ENCODE measurements around the gene CLEC14A.

CLEC14A gene

GRCh38 chr14:38207736-38208617, 47.9 kb downstream of the CLEC14A start, which contains the start of gene SSTR1:
SSTR1 (plus strand) TSS chr14:38207904; CDS start chr14:38209390, 1,486 bp downstream.
- Histone ChIP-seq H3K9ac (no peak within 1 kb of the TSS), H3K4me3 (no peak within 1 kb of the TSS), H3K27ac (no peak within 1 kb of the TSS), H3K4me1 (no peaks in the 10 kb centered on the region), H3K9me3 (peaks cover 59% of the 10 kb centered on the region), H4K20me1 (no peaks in the 10 kb centered on the region), H3K36me3 (no peaks in the 10 kb centered on the region), H3K4me2 (no peak within 1 kb of the TSS), H3K27me3 (peaks cover 21% of the 10 kb centered on the region)
- TF ChIP-seq Cebpa-rat (IDR thresholded peaks at IDR 0.05), result no peak

GRCh38 chr14:38207377-38207735, 48.5 kb downstream of the CLEC14A start:
- TF ChIP-seq Cebpa-rat (IDR thresholded peaks at IDR 0.05), result no peak
- Histone ChIP-seq H3K36me3 (no peaks in the 10 kb centered on the region), H4K20me1 (no peaks in the 10 kb centered on the region), H3K9ac (no peak overlapping the region), H3K27me3 (peaks cover 21% of the 10 kb centered on the region), H3K4me3 (no peak overlapping the region), H3K4me2 (no peak overlapping the region), H3K9me3 (peaks cover 59% of the 10 kb centered on the region), H3K4me1 (no peaks in the 10 kb centered on the region), H3K27ac (no peak overlapping the region)

GRCh38 chr14:38206689-38207376, 49.1 kb downstream of the CLEC14A start:
- H3K4me3 ChIP-seq, result no peak overlapping the region
- no peaks in the 10 kb centered on the region for H3K4me1 ChIP-seq
- H3K27me3 ChIP-seq, result peaks cover 20% of the 10 kb centered on the region
- H3K9ac ChIP-seq, result no peak overlapping the region
- no peak overlapping the region for H3K27ac ChIP-seq
- no peaks in the 10 kb centered on the region for H3K36me3 ChIP-seq
- TF ChIP-seq Cebpa-rat (IDR thresholded peaks at IDR 0.05), result no peak
- H3K9me3 ChIP-seq, result peaks cover 59% of the 10 kb centered on the region
- H3K4me2 ChIP-seq, result no peak overlapping the region
- H4K20me1 ChIP-seq, result no peaks in the 10 kb centered on the region

DNA sequence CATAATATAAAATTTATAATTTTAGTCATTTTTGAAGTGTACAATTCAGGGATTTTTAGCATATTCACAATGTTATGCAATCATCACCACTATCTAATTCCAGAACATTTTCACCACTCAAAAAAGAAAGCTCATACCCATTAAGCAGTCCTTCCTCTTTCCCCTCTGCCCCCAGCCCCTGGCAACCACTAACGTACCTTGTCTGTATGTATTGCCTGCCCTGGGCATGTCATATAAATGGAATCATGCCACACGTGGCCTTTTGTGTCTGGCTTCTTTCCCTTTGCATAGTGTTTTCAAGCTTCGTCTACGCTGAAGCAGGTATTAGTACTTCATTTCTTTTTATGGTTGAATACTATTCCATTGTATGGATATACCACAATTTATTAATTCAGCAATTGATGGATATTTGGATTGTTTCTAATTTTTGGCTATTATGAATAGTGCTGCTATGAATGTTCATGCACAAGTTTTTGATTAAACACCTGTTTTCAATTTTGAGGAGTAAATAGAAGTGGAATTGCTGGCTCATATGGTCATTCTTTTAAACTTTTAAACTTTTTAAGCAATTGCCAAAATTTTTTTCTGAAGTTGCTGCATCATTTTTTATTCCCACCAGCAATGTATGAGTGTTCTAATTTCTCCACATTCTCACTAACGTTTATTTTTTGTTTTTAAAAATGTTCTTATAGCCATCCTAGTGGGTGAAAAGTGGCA, 49.8 kb downstream of the CLEC14A start:
- Histone ChIP-seq H3K4me2 (no peak overlapping the region), H3K9ac (no peak overlapping the region), H3K27me3 (peaks cover 13% of the 10 kb centered on the region), H3K36me3 (no peaks in the 10 kb centered on the region), H3K4me1 (no peaks in the 10 kb centered on the region), H3K4me3 (no peak overlapping the region), H3K27ac (no peak overlapping the region), H4K20me1 (no peaks in the 10 kb centered on the region), H3K9me3 (peaks cover 52% of the 10 kb centered on the region)
- TF ChIP-seq Cebpa-rat (IDR thresholded peaks at IDR 0.05), result no peak

GRCh38 chr14:38205119-38205813, 50.6 kb downstream of the CLEC14A start:
- no peak overlapping the region for H3K27ac ChIP-seq
- H3K4me1 ChIP-seq, result no peaks in the 10 kb centered on the region
- H3K27me3 ChIP-seq, result peaks cover 4% of the 10 kb centered on the region
- H3K36me3 ChIP-seq, result no peaks in the 10 kb centered on the region
- no peak for TF ChIP-seq Cebpa-rat (IDR thresholded peaks at IDR 0.05)
- H3K9me3 ChIP-seq, result peaks cover 44% of the 10 kb centered on the region
- no peak overlapping the region for H3K9ac ChIP-seq
- H3K4me3 ChIP-seq, result no peak overlapping the region
- H4K20me1 ChIP-seq, result no peaks in the 10 kb centered on the region
- H3K4me2 ChIP-seq, result no peak overlapping the region

DNA sequence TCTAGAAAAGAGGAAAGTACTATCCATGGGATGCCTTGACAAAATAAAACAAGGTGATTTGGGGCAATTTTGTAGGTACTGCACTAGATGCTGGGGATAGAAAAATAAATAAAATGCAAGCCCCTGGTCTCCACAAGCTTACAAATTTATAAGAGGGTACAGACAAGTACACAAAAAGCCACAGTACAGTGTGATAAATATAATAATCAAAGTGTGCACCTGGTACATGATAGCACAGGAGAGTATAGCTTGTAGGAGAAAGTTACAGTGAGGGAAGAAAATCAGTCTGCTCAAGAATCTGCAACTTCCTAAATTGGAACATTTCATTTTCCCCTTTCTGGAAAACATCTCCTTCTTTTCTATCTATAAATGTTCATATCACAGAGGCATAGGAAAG, 51.2 kb downstream of the CLEC14A start:
- no peak overlapping the region for H3K4me2 ChIP-seq

More for the DNA sequence above, 51.2 kb downstream of the CLEC14A start:
- Histone ChIP-seq H3K27ac (no peak overlapping the region), H3K4me3 (no peak overlapping the region), H3K27me3 (no peaks in the 10 kb centered on the region), H3K9ac (no peak overlapping the region), H3K4me1 (no peaks in the 10 kb centered on the region), H3K9me3 (peaks cover 38% of the 10 kb centered on the region), H4K20me1 (no peaks in the 10 kb centered on the region), H3K36me3 (no peaks in the 10 kb centered on the region)
- TF ChIP-seq Cebpa-rat (IDR thresholded peaks at IDR 0.05), result no peak
